K562 (cell line): ENCODE measurements around the gene CCDC106. TPM values are rescaled to one million over a fixed set of nuclear protein-coding genes. Genes with fewer than 3 reads are reported as not detected.

Source experiments
- FOXM1 ChIP-seq, 2 experiments: fragments of 450-650 bp in 1 of 2; sonication (generic) in 1 of 2; formaldehyde crosslinking in 1 of 2; IDR thresholded peaks; 2 replicates each; pipeline versions ENCODE4 v1.6.1 to v1.9.0; 2017 to 2022; ENCODE audit warnings: low read depth in 2 of 2, mild to moderate bottlenecking in 2 of 2, missing genetic modification reagents in 1 of 2, moderate library complexity in 1 of 2
- GATA2 ChIP-seq: sonication (generic); formaldehyde crosslinking; IDR thresholded peaks from 2 replicates; pipeline ENCODE4 v1.4.0; 2020; ENCODE audit warnings: mild to moderate bottlenecking, missing genetic modification reagents
- MEF2D ChIP-seq: conservative IDR thresholded peaks from 2 replicates; pipeline ENCODE4 v1.6.1; 2016; ENCODE audit warnings: low read depth, missing genetic modification characterization, missing compliant biosample characterization
- MEIS2 ChIP-seq: fragments of 450-650 bp; IDR thresholded peaks from 2 replicates; pipeline ENCODE4 v1.6.1; 2014; ENCODE audit warnings: mild to moderate bottlenecking; ENCODE audit not compliant: partially characterized antibody
- RBBP5 ChIP-seq: fragments of 200-600 bp; sonication (generic); IDR thresholded peaks from 2 replicates; pipeline ENCODE4 v1.6.1; 2012; ENCODE audit warnings: borderline replicate concordance, mild to moderate bottlenecking, low read length, control low read depth, inconsistent platforms; ENCODE audit not compliant: insufficient read depth, poor library complexity, severe bottlenecking
- SIN3A ChIP-seq, 2 experiments: fragments of 150-350 bp in 1 of 2; IDR thresholded peaks; 2 replicates each; pipeline ENCODE4 v1.6.1; 2011 to 2016; ENCODE audit warnings: borderline replicate concordance in 2 of 2, low read depth in 2 of 2, low read length in 2 of 2, mild to moderate bottlenecking in 2 of 2, moderate library complexity in 2 of 2; ENCODE audit not compliant: control insufficient read depth in 1 of 2
- SMARCE1 ChIP-seq: fragments of 450-650 bp; IDR thresholded peaks from 2 replicates; pipeline ENCODE4 v1.7.1; 2016; ENCODE audit warnings: mild to moderate bottlenecking
- SOX6 ChIP-seq: fragments of 450-650 bp; IDR thresholded peaks from 2 replicates; pipeline ENCODE4 v1.6.1; 2014; ENCODE audit warnings: mild to moderate bottlenecking
- ZKSCAN3 ChIP-seq: fragments of 250-450 bp; sonication (Bioruptor Pico); IDR thresholded peaks from 2 replicates; pipeline ENCODE4 v1.4.0; 2020
- ZNF41 ChIP-seq: fragments of 250-450 bp; sonication (Bioruptor Pico); conservative IDR thresholded peaks from 2 replicates; pipeline ENCODE4 v1.4.0; 2020; ENCODE audit warnings: mild to moderate bottlenecking
- ZNF699 ChIP-seq: fragments of 250-450 bp; sonication (Bioruptor Pico); IDR thresholded peaks from 2 replicates; pipeline ENCODE4 v1.8.0; 2021; ENCODE audit warnings: mild to moderate bottlenecking, moderate library complexity; ENCODE audit not compliant: insufficient replicate concordance
- polyA plus RNA-seq, 8 experiments: library from polyadenylated mRNA; depleted of rRNA in 4 of 8; stranded (reverse) in 5 of 8; unstranded in 3 of 8; fragments of >200 nt; fragmentation: Nextera tagmentation in 2 of 8; fragmentation: Illumina TruSeq in 1 of 8; extraction: Ambion mirVana in 2 of 8; extraction: Trizol in 1 of 8; gene quantifications; 2 replicates each; pipeline versions ENCODE4 v1.2.1 to v1.2.3, GENCODE V29; 2011 to 2014; ENCODE audit warnings: inconsistent platforms in 1 of 8, missing spikeins in 1 of 8
- total RNA-seq, 7 experiments: library from RNA; depleted of rRNA in 6 of 7; stranded (reverse); fragments of >200 nt in 6 of 7; fragmentation: Illumina TruSeq in 2 of 7; extraction: Trizol in 2 of 7; gene quantifications; 2 replicates each; pipeline versions ENCODE4 v1.2.1 to v1.2.3, GENCODE V29; 2011 to 2021; ENCODE audit warnings: low replicate concordance in 1 of 7
- TF ChIP-seq, protein P1 (sequence below): fragments of 200-800 bp; sonication (Bioruptor generic); IDR thresholded peaks from 2 replicates; pipeline ENCODE4 v1.6.1; 2016; ENCODE audit warnings: missing genetic modification characterization, missing compliant biosample characterization
- TF ChIP-seq, protein P2 (sequence below): IDR thresholded peaks from 2 replicates; pipeline ENCODE4 v1.6.1; 2012; ENCODE audit warnings: low read depth, low read length, improper control_type of control experiment, borderline replicate concordance
- TF ChIP-seq, protein P3 (sequence below): fragments of 250-450 bp; sonication (Bioruptor Pico); IDR thresholded peaks from 2 replicates; pipeline ENCODE4 v1.8.0; 2022; ENCODE audit warnings: inconsistent platforms, mild to moderate bottlenecking, moderate library complexity, borderline replicate concordance
- TF ChIP-seq, protein P4 (sequence below), 2 experiments: fragments of 450-650 bp; conservative IDR thresholded peaks; 2 replicates each; pipeline ENCODE4 v1.6.1; 2017; ENCODE audit warnings: mild to moderate bottlenecking in 2 of 2, moderate library complexity in 2 of 2

Gene CCDC106
- total and polyA plus RNA-seq, 9 of the 15 experiments (the other 6 are each of a cell fraction or from before 2014, with no cell fraction given), result 0.10 to 27.5 (median 15.0) TPM; not detected in 1

GRCh38 chr19:55640043-55640576 is 7.9 kb upstream of the CCDC106 start (continued):
- TF ChIP-seq, protein P1, sequence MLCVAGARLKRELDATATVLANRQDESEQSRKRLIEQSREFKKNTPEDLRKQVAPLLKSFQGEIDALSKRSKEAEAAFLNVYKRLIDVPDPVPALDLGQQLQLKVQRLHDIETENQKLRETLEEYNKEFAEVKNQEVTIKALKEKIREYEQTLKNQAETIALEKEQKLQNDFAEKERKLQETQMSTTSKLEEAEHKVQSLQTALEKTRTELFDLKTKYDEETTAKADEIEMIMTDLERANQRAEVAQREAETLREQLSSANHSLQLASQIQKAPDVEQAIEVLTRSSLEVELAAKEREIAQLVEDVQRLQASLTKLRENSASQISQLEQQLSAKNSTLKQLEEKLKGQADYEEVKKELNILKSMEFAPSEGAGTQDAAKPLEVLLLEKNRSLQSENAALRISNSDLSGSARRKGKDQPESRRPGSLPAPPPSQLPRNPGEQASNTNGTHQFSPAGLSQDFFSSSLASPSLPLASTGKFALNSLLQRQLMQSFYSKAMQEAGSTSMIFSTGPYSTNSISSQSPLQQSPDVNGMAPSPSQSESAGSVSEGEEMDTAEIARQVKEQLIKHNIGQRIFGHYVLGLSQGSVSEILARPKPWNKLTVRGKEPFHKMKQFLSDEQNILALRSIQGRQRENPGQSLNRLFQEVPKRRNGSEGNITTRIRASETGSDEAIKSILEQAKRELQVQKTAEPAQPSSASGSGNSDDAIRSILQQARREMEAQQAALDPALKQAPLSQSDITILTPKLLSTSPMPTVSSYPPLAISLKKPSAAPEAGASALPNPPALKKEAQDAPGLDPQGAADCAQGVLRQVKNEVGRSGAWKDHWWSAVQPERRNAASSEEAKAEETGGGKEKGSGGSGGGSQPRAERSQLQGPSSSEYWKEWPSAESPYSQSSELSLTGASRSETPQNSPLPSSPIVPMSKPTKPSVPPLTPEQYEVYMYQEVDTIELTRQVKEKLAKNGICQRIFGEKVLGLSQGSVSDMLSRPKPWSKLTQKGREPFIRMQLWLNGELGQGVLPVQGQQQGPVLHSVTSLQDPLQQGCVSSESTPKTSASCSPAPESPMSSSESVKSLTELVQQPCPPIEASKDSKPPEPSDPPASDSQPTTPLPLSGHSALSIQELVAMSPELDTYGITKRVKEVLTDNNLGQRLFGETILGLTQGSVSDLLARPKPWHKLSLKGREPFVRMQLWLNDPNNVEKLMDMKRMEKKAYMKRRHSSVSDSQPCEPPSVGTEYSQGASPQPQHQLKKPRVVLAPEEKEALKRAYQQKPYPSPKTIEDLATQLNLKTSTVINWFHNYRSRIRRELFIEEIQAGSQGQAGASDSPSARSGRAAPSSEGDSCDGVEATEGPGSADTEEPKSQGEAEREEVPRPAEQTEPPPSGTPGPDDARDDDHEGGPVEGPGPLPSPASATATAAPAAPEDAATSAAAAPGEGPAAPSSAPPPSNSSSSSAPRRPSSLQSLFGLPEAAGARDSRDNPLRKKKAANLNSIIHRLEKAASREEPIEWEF (CRISPR knock-in tag), result no peak
- TF ChIP-seq MEF2D (tag), result no peak
- TF ChIP-seq SOX6, result peak; percentile 36; the same call in 1 of the 2 replicates
- TF ChIP-seq ZNF41 (CRISPR knock-in tag), result no peak
- TF ChIP-seq MEIS2, result no peak
- TF ChIP-seq RBBP5, result no peak
- no peak for TF ChIP-seq FOXM1 (IDR thresholded peaks at IDR 0.05; ENCODE audit: low read depth)
- TF ChIP-seq FOXM1 (CRISPR knock-in tag; IDR thresholded peaks at IDR 0.05; ENCODE audit: low read depth), result peak; percentile 92
- TF ChIP-seq, protein P2, sequence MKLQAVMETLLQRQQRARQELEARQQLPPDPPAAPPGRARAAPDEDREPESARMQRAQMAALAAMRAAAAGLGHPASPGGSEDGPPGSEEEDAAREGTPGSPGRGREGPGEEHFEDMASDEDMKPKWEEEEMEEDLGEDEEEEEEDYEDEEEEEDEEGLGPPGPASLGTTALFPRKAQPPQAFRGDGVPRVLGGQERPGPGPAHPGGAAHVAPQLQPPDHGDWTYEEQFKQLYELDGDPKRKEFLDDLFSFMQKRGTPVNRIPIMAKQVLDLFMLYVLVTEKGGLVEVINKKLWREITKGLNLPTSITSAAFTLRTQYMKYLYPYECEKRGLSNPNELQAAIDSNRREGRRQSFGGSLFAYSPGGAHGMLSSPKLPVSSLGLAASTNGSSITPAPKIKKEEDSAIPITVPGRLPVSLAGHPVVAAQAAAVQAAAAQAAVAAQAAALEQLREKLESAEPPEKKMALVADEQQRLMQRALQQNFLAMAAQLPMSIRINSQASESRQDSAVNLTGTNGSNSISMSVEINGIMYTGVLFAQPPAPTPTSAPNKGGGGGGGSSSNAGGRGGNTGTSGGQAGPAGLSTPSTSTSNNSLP, result no peak
- TF ChIP-seq, protein P3, sequence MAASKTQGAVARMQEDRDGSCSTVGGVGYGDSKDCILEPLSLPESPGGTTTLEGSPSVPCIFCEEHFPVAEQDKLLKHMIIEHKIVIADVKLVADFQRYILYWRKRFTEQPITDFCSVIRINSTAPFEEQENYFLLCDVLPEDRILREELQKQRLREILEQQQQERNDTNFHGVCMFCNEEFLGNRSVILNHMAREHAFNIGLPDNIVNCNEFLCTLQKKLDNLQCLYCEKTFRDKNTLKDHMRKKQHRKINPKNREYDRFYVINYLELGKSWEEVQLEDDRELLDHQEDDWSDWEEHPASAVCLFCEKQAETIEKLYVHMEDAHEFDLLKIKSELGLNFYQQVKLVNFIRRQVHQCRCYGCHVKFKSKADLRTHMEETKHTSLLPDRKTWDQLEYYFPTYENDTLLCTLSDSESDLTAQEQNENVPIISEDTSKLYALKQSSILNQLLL (CRISPR knock-in tag), result no peak
- TF ChIP-seq SMARCE1, result no peak
- no peak for TF ChIP-seq ZNF699 (CRISPR knock-in tag)
- TF ChIP-seq ZKSCAN3 (CRISPR knock-in tag), result no peak
- TF ChIP-seq GATA2 (CRISPR knock-in tag), result no peak
- TF ChIP-seq, protein P4, sequence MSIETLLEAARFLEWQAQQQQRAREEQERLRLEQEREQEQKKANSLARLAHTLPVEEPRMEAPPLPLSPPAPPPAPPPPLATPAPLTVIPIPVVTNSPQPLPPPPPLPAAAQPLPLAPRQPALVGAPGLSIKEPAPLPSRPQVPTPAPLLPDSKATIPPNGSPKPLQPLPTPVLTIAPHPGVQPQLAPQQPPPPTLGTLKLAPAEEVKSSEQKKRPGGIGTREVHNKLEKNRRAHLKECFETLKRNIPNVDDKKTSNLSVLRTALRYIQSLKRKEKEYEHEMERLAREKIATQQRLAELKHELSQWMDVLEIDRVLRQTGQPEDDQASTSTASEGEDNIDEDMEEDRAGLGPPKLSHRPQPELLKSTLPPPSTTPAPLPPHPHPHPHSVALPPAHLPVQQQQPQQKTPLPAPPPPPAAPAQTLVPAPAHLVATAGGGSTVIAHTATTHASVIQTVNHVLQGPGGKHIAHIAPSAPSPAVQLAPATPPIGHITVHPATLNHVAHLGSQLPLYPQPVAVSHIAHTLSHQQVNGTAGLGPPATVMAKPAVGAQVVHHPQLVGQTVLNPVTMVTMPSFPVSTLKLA (conservative IDR thresholded peaks at IDR 0.05), result peak; percentile 89 to 91
- peak in 1 of 2 experiments; percentile 36; a peak in 1 of 4 replicates for TF ChIP-seq SIN3A (IDR thresholded peaks at IDR 0.05; ENCODE audit: borderline replicate concordance in 2 of 2, control insufficient read depth in 1 of 2, low read depth in 2 of 2, low read length in 2 of 2)
